HCT116 (cell line): Measurements from ENCODE around the gene NMNAT3.

Experiments used
- CTCF ChIP-seq, 3 experiments: fragments of 200-600 bp in 1 of 3; sonication (generic) in 1 of 3; IDR thresholded peaks in 2 of 3; conservative IDR thresholded peaks in 1 of 3; 2 replicates each; pipeline ENCODE4 v1.5.1; 2012 to 2017; ENCODE audit warnings: low read depth in 2 of 3, low read length in 2 of 3, antibody characterized with exemption in 1 of 3, borderline replicate concordance in 1 of 3, control low read depth in 1 of 3, mild to moderate bottlenecking in 1 of 3, mixed read lengths in 1 of 3, mixed run types in 1 of 3, moderate library complexity in 1 of 3; ENCODE audit not compliant: insufficient read depth in 1 of 3
- EZH2 ChIP-seq: fragments of 200-600 bp; sonication (generic); IDR thresholded peaks from 2 replicates; pipeline ENCODE4 v1.6.1; 2017; ENCODE audit warnings: antibody characterized with exemption, mixed run types
- EZH2phosphoT487 ChIP-seq: fragments of 200-600 bp; IDR thresholded peaks from 2 replicates; pipeline ENCODE4 v1.6.1; 2018; ENCODE audit warnings: antibody characterized with exemption, borderline replicate concordance
- POLR2AphosphoS5 ChIP-seq: IDR thresholded peaks from 2 replicates; pipeline ENCODE4 v1.6.1; 2011; ENCODE audit warnings: mild to moderate bottlenecking, low read depth, low read length, moderate library complexity

GRCh38 chr3:139638518-139638917 lies 39.3 kb downstream of the NMNAT3 start:
- TF ChIP-seq CTCF (IDR thresholded peaks at IDR 0.05 in 2 of 3, conservative IDR thresholded peaks at IDR 0.05 in 1 of 3; ENCODE audit: borderline replicate concordance in 1 of 3, insufficient read depth in 1 of 3, low read depth in 2 of 3, low read length in 2 of 3) = no peak
- no peak for TF ChIP-seq EZH2phosphoT487
- no peak for TF ChIP-seq EZH2
- no peak for TF ChIP-seq POLR2AphosphoS5
